HG02642 (cell line): ENCODE measurements around the gene ACOX2.

Source experiments
- ATAC-seq: cut with Tn5 transposase; IDR thresholded peaks from one replicate; pipeline ENCODE4 v1.9.1; 2021; ENCODE audit warnings: mild to moderate bottlenecking; ENCODE audit not compliant: unreplicated experiment, poor library complexity

The ACOX2 gene

DNA sequence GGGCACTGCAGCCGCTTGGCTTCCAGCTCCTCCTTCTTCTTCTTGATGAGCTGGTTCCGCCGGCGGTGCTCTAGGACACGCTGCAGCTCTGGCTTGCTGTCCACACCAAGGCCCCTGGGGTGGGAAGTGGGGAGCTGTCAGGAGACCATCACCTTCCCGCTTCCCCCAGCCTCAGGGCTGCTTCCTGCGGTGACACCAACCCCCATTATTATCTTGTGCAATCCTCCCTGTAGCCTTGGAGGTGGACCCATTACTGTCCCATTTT lies 30.2 kb upstream of the ACOX2 start:
- no peak for ATAC-seq

DNA sequence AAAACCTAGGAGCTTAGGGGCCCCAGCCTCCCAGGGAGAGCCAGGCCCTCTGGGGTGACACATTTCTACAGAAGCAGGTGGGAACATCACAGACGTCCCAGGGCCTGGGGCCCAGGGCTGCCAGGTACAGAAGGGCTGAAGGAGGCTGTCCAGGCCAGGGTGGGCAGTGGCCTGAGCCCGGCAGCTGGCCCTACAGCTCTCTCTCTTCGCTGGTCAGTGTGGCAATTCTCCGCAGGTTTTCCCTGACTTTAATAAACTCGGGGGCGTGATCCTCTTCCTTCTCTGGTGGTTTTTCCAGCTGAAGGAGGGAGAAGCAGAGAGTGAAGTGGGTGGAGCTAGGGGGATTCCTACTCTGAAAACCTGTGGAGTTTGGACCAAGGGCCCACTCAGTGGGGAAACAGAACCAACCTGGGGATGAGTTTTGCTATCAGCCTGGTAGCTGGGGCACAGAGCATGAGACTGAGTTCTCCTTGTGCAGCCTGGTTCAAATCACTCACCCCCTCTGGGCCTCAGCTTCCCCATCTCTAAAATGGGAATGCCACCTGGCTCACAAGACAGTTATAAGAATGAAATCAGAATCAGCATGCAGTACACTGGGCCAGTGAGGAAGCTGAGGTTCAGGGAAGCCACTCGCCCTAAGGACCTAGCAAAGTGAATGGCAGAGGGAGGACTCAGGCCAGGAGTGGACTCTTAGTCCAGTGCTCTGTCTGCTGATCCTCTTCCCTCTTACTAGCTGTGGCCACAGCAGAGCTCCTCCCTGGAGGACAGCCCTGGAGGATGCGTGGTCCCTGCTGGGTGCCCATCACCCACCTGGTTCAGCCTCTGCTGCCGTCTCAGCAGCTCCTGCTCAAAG lies 29.6 kb upstream of the ACOX2 start:
- no peak for ATAC-seq

DNA sequence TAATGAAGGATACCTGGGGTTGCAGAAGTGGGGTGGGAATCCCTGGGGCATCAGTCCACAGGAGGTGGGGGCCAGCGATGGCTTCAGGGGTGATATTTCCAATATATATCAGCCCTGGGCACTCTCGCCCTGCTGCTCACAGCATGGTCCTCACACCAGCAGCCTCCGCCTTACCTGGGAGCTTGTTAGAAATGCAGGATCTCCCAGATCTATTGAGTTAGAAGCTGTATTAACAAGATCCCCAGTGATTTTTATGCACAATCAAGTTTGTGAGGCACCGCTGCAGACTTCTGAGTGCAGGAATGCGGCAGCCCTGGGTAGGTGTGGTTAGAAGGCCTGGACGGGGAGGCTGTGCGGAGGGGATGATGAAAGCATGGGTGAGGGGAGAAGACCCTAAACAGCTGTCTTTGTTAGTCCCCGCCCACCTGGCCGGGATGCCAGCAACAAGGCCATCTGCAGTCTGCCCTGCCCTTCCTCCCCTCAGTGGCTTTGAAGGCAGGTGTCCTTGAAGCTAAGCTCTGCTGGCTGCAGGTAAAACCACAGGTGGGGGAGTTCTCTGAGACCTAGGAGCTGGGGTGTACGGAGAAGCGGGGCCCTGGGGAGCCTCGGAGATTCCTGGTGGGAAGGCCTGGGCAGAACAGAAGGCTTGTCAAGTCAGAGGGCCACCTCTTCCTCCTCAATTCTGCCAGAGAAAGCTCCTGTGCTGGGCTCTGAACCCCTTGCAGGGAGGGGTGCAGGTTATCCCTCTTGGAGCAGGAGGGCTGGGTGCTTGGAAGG lies 28.8 kb upstream of the ACOX2 start:
- no peak for ATAC-seq

GRCh38 chr3:58564456-58565160 lies 27.6 kb upstream of the ACOX2 start:
- ATAC-seq = no peak

DNA sequence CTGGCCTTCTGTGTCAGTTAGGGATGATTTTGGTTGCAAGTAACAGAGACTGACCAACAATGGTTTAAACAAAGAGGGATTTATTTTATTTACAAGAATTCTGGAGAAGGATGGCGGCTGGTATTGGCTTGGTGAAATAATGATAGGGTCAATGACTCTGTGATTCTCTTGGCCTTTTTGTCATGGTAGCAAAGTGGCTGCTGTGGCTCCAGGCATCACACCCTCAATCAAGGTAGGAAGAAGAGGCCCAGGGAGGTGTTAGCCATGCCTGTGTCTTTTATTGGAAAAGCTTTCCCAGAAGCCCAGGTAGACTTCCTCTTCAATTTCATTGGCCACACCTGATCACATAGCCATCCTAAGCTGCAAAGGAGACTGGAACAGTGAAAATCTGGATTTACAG lies 27.1 kb upstream of the ACOX2 start:
- ATAC-seq = no peak

DNA sequence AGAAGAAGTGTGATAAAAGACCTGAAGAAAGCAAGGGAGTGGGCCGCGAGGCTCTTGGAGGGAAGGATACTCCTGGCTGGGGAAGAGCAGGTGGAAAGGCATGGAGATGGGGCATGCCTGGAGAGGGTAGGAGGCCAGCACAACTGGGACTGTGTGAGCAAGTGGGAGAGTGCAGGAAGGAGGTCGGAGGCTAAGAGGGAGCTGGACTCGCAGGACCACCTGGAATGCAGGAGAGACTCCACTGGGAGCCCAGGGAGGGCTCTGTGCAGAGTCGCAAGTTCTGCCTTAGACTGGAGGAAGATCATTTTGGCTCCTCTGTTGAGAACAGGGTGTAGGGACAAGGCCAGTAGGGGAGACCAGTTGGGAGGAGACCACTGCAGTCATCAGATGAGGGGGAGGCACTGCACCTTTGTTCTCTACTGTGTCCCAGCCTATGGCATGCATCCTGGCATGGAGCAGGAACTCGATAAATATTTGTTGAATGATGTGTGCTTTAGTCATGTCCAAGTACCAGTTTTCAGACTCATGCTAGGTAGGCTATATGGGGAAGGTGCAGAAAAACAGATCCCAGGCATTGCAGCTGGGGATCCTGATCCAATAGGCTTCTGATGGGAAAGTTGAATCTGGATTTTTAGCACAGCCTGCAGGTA lies 26.5 kb upstream of the ACOX2 start:
- ATAC-seq = no peak

- ATAC-seq = no peak
These were observed 25.5 kb upstream of the ACOX2 start for GRCh38 chr3:58562498-58562897.

DNA sequence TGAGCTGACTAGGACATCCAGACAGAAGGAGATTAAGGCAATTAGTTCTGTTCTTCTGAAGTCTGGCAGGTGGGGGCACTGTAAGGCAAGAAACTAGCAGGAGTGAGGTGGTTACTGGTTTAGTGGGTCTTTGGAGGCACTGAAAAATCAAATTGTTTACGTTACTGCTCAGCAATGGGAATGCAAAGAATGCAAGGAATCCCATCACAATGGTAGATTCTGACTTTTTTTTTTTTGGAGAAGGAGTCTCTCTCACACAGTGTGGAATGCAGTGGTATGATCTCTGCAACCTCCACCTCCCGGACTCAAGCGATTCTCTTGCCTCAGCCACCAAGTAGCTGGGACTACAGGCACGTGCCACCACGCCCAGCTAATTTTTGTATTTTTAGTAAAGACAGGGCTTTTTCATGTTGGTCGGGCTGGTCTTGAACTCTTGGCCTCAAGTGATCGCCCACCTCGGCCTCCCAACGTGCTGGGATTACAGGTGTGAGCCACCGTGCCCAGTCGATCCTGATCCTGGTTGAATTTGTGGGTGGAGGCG lies 23.9 kb upstream of the ACOX2 start:
- no peak for ATAC-seq

DNA sequence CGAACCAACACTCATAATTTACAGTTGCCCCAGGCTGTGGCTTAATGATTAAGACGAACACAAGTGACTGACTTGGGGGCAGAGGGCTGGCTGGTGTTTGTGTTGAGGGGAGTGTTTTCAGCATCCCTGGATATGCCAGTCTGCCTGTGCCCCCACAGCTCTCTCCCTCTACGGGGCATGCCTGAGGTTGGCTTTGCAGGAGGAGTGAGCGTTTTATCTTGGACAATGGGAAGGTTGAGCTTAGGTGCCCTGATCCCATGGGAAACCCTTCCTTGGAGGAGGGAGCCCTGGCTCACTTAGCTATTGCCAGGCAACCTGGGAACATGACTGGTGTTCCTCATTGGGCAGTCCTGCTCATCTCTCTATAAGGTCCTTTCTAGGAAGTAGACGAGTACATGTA lies 22.6 kb upstream of the ACOX2 start:
- ATAC-seq = no peak

DNA sequence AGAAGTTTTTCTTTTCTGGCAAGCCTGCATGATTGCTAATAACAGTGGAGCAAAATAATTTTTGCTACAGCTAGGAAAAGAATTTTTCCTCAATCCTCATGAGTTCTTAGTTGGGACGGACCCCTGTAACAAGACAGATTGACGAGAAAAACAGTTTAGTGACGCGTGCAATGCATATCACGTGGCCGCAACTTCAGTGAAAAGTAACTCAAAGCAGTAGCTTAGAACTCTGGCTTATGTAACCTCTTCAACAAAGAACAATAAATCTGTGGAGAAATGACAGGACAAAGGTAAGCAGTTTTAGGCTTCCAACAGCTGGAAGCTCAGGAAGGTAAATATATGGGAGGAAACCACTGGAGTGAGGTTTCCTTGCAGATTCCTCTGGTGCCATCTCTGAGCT lies 20.5 kb upstream of the ACOX2 start:
- ATAC-seq = no peak

DNA sequence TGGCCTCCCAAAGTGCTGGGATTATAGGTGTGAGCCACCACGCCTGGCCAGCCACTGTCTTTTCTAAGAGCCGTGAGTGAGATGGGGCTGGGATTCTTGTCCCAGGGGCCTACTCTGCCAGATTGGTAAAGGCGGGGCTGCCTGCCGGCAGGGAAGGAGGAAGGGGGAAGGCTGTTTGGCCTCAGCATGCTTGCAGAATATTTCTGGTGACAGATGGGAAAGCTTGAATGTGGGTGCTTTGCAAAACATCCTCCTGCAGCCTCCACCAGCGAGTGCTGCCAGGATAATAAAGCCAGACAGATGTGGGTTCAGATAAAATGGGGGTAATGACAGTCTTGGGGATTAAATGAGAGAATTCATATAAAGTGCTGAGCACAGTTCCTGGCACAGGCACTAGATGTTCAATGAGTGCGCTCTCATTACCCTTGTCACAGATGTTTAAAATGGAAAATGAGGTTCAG lies 19.8 kb upstream of the ACOX2 start:
- no peak for ATAC-seq

DNA sequence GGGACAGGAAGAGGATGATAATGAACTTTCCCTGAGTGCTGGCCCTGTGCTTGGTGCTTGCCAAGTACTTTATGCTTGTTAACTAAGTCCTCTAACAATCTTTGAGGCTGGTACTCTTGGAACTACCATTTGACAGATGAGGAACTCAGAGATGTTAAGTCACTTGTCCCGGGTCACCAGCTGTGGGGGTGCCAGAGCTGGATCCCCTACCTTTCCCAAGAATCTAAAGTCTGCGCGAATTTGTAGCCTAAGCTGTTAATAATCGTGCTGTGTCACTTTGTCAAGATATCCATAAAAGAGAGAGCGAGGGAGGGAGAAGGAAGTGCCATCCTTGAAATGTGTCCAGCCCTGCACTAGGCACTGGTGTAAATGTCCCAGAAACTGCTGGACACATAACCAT lies 19.0 kb upstream of the ACOX2 start:
- no peak for ATAC-seq

- ATAC-seq = no peak
These were observed 18.2 kb upstream of the ACOX2 start for GRCh38 chr3:58555203-58555602.

GRCh38 chr3:58553003-58553402 lies 16.0 kb upstream of the ACOX2 start:
- no peak for ATAC-seq

DNA sequence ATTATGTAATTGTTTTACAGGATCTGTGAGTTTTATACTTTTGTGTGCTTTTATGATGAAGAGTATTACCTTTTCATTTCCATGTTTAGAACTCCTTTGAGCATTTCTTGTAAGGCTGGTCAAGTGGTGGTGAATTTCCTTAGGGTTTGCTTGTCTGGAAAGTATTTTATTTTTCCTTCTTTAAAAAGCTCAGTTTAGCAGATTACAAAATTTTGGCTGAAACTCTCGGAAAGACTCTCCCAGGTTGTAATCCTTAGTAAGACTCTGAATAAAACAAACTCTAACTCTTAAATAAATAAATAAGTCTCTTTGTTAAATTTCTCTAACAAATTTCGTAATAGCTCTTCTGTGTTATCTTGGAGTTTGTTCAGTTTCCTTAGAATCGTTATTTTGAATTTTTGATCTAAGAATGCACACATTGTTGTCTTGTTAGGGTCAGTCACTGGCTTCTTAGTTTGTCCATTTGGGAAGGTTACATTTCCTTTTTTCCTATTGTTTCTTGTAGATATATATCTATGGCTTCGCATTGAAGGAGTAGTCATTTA lies 14.7 kb upstream of the ACOX2 start:
- ATAC-seq = no peak

GRCh38 chr3:58544541-58544940 lies 7.6 kb upstream of the ACOX2 start:
- no peak for ATAC-seq

- no peak for ATAC-seq
These were observed 3.3 kb upstream of the ACOX2 start for GRCh38 chr3:58540176-58540858.

DNA sequence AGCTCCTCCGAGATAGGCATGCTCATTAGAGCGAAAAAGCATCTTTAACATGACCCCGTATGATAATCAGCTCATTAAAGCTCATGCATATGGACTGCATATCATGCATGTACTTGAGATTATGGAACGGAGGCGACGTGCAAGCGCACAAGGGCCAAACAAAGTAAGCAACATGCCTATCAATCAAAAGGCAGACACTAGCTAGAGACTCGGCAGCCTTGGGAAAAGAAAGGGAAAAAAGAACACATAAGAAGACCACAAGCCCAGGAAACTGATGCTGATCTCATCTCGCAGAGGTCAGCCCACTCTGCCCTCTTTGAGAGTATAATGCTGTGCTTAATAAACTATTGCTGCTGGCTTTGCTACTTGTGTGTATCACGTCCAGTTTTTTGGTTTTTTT lies 2.6 kb upstream of the ACOX2 start:
- ATAC-seq = no peak

DNA sequence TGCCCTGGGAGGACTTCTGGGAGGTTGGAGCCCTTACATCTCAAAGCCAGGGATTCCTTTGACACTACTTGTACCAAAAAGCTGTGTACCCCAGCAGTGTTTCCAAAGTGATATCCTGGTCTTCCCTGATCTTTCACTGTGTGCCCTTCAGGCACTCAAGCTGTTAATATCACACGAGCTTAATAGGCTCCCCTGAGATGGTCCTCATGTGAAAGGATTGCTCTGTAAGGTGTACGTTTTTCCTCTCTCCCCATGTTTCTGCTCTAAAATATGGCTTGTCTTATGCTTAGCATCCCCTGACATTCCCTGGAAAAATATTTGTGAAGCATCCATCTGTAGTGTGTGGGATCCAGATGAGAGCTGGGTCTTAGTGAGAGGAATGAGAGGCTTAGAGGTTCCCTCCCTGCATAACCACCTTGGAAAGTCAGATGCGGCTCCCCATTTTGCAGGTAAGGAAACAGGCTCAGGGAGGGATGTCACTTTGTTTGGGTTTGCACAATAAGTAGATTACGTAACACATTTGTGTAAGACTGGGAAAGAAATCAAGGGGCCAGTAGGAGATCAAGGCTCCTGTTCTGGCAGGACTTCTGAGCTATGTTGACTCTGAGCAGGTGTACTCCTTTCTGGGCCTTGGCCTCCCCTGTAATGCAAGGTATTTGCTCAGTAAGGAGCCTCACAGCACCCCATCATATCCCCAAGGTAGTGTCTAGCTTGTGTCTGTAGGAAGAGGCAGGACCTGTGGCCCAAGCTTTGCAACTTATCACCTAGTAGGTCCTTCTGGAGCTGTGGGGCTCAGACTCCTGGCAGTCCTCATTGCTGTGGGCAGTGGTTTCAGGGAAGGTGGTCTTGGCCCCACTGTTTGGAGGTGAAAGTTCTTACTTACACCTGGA lies 667 bp upstream of the ACOX2 start:
- no peak for ATAC-seq
